RCC 7860 (cell line): Measurements from ENCODE around the gene SLC19A2.
"Not testable (repeated sequence)": the region's sequence is repeated elsewhere in the genome, so short reads cannot be mapped to it uniquely, and the experiment has no call there.

Source experiments
- DNase-seq: peaks from one replicate; pipeline ENCODE4 v3.0.0-alpha.2; 2015; ENCODE audit warnings: low spot score
- FAIRE-seq: peaks from 2 replicates; lab custom pipeline; 2012; peaks lifted over from hg19 to GRCh38; lab: Jason Lieb, UNC

SLC19A2 gene

GRCh38 chr1:169509354-169509753 lies 23.6 kb upstream of the SLC19A2 start:
- FAIRE-seq = no peak

DNA sequence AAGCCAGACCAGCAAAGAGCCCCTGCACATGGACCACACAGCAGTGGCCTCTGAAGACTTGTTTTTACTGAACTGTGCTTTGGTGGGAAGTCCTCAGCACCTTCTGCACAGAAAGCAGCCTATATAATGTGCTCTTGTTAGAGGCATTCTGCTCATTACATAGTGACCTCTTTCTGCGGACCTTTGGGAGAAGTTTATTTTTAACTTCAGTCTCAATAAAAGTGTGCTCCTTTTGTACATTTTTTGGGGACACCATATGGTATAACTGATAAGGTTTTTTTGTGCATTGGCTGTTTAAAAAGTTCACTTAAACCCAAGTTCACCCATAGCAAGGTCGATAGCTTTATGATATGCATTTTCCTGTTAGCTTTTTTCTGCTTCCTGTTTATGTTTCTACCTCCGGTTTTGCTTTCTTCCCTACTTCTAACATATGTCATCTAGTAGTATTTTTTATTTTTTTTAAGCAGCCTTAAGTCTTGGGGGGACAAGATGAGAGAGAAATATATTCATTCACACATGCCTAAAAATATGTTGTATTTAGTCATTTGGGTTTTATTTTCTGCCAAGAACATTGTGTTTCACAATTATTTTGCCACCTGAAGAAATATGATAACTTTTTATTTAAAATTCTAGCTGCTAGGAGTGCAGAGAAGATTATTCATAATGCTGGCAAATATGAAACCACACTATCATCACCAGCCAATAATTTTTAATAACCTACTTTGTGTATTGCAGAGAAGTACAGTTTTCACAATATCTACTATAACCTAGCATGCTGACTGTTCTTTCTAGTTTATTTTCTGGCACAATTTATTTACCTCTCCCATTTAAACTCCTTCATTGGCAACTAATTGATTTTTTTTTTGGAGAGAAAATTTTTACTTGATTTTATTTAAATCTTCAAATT lies 22.9 kb upstream of the SLC19A2 start:
- FAIRE-seq (no peak), DNase-seq (no peak)

More at GRCh38 chr1:169509354-169509753, 23.6 kb upstream of the SLC19A2 start:
- no peak for DNase-seq

DNA sequence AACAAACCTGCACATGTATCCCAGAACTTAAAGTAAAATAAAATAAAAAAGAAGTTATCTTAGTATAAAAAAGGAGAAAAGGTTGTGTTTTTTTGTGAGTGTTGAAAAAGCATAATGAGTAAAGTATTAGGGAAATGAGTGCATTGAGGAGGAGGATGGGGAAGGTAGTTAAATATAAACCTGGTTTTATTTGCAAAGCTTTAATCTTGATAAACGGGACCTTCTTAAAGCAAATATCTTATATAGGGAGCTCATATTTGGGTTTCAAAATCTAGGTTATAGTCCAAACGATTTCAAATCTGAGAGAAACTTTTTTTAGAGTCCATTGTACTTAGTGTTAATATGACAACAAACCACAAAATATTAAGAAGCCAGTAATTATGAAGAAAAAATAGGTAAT lies 21.7 kb upstream of the SLC19A2 start:
- no peak for FAIRE-seq
- DNase-seq = no peak

DNA sequence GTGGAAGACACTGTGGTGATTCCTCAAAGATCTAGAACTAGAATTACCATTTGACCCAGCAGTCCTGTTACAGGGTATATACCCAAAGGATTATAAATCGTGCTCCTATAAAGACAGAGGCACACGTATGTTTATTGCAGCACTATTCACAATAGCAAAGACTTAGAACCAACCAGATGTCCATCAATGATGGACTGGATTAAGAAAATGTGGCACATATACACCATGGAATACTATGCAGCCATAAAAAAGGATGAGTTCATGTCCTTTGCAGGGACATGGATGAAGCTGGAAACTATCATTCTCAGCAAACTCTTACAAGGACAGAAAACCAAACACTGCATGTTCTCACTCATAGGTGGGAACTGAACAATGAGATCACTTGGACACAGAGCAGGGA lies 17.9 kb upstream of the SLC19A2 start:
- not testable (repeated sequence) for DNase-seq, FAIRE-seq

GRCh38 chr1:169499807-169500206 lies 14.1 kb upstream of the SLC19A2 start:
- DNase-seq (no peak), FAIRE-seq (no peak)

- FAIRE-seq = no peak
- DNase-seq = no peak
Measured at GRCh38 chr1:169497317-169497716, 11.6 kb upstream of the SLC19A2 start.

- DNase-seq = peak; percentile 53
- FAIRE-seq = peak; percentile 59
Measured at GRCh38 chr1:169495916-169496315, 10.2 kb upstream of the SLC19A2 start.

- no peak for DNase-seq
- no peak for FAIRE-seq
Measured at GRCh38 chr1:169495046-169495775, 9.5 kb upstream of the SLC19A2 start.

- no peak for DNase-seq
- no peak for FAIRE-seq
Measured at GRCh38 chr1:169494343-169494742, 8.6 kb upstream of the SLC19A2 start.

DNA sequence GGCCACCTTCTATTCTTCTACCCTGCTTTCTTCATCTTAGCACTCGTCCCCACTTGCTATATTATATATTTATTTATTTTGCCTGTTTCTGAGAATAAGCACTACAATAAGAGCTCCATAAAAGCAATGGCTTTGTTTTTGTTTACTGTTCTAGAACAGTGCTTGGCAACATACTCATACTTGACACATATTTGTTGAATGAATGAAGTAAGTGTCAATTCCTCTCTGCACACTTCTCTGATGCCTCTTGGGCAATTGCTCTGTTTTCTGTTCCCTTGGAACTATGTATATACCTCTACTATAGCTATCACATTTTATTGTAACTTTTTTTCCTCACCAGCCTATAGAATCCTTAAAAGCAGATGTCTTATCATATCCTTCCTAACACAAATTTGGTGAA lies 7.5 kb upstream of the SLC19A2 start:
- no peak for DNase-seq
- FAIRE-seq = no peak

- no peak for DNase-seq
- no peak for FAIRE-seq
Measured at GRCh38 chr1:169491845-169492281, 6.1 kb upstream of the SLC19A2 start.

GRCh38 chr1:169488157-169488556 lies 2.4 kb upstream of the SLC19A2 start:
- no peak for DNase-seq
- no peak for FAIRE-seq

DNA sequence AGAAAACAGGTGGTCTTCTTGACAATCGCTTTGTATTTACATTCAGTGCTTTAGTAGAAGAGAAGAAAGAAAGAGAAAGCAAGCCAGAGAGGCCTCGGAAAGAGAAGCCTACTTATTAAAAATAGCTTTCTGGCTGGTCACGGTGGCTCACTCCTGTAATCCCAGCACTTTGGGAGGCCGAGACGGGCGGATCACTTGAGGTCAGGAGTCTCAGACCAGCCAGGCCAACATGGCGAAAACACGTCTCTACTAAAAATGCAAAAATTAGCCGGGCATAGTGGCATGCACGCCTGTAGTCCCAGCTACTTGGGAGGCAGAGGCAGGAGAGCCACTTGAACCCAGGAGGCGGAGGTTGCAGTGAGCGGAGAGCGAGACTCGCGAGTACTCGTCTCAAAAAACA lies 1.8 kb upstream of the SLC19A2 start:
- no peak for DNase-seq
- FAIRE-seq = no peak

- DNase-seq = no peak
- FAIRE-seq = no peak
Measured at GRCh38 chr1:169487133-169487532, 1.4 kb upstream of the SLC19A2 start.

GRCh38 chr1:169486281-169487051 lies 722 bp upstream of the SLC19A2 start:
- DNase-seq = no peak

GRCh38 chr1:169484683-169485430 lies 887 bp downstream of the SLC19A2 start:
- DNase-seq (peak; percentile 21), FAIRE-seq (no peak)

More at GRCh38 chr1:169486281-169487051, 722 bp upstream of the SLC19A2 start:
- no peak for FAIRE-seq

DNA sequence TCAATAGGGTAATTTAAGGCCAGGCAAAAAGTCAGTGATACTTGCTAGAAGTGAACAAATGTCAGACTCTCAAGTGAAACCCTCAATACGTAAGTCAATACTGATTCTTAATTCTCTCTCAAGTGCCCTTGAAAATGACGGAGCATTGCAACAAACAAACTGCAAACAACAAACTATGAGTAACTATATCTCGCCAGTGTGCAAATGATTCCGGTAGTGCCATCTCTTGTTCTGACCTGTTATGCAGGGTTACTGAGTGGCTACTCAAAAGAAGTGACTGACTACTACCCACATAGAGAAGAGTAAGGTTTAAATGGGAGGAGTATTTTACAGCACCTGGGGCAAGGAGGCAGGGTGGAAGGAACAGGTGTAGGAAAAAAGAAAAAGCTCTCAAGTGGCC lies 1.6 kb downstream of the SLC19A2 start:
- no peak for FAIRE-seq
- no peak for DNase-seq

GRCh38 chr1:169483500-169483966 lies 2.2 kb downstream of the SLC19A2 start:
- DNase-seq (no peak), FAIRE-seq (no peak)

DNA sequence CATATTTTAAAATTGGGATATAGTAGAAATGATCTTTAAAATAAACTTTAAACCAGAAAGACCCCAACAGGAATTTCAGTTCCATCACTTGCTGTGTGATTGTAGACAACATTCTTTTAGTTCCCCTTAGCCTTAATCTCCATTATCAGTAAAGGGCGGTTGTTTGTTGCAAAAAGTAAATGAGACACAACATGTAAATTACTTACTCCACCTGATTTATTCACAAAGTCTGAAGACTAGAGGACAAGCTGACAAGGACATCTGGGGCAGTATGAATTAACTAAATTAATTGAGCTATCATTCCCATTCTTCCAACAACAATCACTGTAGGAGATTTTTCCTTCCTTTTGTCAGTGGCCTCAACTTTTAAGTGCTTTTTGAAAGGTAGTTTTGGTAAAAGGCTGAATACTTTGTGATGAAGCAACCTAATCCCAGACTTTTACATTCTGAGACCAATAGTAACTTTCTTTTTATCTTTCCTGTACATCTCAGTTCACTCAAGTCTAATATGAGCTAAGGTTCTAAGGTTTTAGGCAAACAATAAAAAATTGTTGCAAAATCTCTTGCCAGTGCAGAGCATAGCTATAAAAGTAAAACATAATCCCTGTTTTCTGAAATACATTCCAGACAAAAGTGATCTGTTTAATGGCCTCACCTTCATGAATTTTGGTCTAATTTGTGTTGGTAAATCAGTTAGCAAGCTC lies 6.2 kb downstream of the SLC19A2 start:
- no peak for FAIRE-seq
- DNase-seq = no peak
